Ammon's horn (tissue), 1 donor: ENCODE data around the gene COX20.
"Not testable (repeated sequence)": the region's sequence is repeated elsewhere in the genome, so short reads cannot be mapped to it uniquely, and the experiment has no call there.

Experiments used
- DNase-seq: peaks from one replicate; pipeline ENCODE4 v3.0.0-alpha.2; 2016; ENCODE audit warnings: low spot score

Gene COX20, protein sequence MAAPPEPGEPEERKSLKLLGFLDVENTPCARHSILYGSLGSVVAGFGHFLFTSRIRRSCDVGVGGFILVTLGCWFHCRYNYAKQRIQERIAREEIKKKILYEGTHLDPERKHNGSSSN

GRCh38 chr1:244835276-244836134 is at the start of gene COX20:
Gene COX20 (plus strand): TSS chr1:244835658. CDS start chr1:244835715, 57 bp downstream.
- peak; percentile 93 for DNase-seq

- DNase-seq: no peak
Measured at GRCh38 chr1:244788493-244789275, 46.8 kb upstream of the COX20 start.

- DNase-seq: no peak
Measured at GRCh38 chr1:244789276-244789580, 46.2 kb upstream of the COX20 start.

GRCh38 chr1:244789731-244790130 is 45.7 kb upstream of the COX20 start:
- DNase-seq: no peak

- no peak for DNase-seq
Measured at GRCh38 chr1:244791061-244791460, 44.4 kb upstream of the COX20 start.

- DNase-seq: no peak
Measured at GRCh38 chr1:244792188-244792850, 43.1 kb upstream of the COX20 start.

DNA sequence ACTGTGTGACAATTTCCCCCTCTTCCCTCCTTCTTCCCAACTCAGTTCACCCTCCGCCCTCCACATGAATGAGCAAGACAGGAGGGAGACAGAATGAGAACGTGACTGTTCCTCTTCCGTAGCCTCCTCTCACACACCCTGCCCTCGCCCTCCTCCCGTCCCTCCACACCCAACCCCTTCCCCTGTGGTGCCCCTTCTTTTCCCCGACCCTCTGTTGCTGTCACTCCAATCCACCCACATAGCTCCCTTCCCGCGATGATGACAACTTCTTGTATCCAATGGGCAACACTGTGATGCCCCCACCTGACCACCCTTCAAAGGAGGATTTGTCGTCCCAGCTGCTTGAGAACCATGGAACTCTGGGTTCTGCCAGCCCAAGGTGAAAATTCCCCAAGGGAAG is 41.4 kb upstream of the COX20 start:
- no peak for DNase-seq

DNA sequence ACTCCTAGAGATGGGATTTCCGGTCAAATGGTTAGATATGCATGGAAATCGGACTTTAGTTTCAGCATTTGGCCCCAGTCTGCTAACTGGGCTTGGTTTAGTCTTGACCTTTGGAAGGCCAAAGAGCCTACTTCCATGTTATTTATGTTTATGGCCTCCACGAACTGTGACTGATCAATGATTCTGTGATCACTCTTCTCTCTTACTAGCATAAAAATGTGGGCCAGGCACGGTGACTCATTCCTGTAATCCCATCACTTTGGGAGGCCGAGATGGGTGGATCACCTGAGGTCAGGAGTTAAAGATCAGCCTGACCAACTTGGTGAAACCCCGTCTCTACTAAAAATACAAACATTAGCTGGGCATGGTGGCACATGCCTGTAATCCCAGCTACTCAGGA is 40.9 kb upstream of the COX20 start:
- not testable (repeated sequence) for DNase-seq

DNA sequence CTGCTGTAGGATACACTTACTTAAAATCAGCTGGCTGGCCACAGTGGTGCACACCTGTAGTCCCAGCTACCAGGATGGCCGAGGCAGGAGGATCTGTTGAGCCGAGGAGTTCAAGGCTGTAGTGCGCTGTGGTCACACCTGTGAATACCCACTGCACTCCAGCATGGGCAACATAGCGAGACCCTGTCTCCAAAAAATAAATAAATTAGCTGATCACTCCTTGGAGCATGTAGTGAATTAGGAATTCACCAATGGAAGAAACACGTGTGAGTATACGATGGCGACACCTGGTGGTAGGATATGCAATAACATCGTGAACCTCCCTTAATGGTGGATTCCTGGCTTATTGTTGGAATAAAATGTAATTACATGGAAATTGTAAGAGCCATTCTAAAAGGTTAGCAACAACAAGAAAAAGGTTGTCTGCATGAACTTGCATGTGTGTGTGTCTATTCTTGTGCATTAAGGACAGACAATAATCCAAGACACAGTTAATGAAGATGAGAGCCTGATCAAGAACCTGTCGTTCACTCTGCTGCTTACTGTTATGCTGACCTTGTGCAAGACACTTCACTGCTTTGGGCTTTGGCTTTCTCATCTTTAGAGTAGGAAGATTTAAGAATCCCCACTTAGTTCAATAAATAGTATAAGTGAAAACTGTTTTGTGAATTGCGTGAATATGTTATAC is 38.6 kb upstream of the COX20 start:
- DNase-seq: peak; percentile 84

DNA sequence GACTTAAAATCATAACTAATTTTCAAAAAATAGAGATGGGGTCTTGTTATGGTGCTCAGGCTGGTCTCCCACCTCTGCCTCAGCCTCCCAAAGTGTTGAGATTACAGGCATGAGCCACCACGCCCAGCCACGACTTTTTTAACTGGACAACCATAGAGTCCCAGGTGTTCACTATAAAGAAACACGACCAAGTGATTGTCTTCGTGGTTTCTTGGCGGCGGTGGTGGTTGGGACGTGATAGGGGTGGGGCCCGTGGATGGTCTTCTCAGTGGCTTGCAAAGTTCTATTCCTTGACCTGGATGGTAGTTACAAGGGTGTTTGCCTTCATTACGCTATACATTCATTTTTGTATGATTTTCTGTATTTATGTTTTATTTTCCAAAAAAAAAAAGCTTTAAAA is 34.6 kb upstream of the COX20 start:
- no peak for DNase-seq

- peak; percentile 45 for DNase-seq
Measured at GRCh38 chr1:244801246-244801645, 34.2 kb upstream of the COX20 start.

- no peak for DNase-seq
Measured at GRCh38 chr1:244802041-244802440, 33.4 kb upstream of the COX20 start.

GRCh38 chr1:244802556-244803239 is 32.8 kb upstream of the COX20 start:
- DNase-seq: no peak

DNA sequence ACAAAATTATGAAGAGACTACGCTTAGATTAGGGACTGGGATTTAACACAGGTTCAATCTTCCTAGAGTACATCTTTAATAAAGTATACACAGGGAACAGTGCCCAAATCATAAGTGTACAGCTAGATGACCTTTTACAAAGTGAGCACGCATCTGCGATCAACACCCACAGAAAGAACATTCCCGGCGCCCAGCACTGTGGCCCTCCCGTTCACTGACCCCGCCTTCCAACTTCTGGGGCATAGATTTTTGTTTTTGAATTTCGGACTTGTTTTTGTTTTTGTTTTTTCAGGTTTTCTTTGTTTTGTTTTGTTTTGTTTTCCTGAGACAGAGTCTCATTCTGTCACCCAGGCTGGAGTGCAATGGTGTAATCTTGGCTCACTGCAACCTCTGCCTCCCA is 30.6 kb upstream of the COX20 start:
- no peak for DNase-seq

GRCh38 chr1:244807138-244807537 is 28.3 kb upstream of the COX20 start:
- no peak for DNase-seq

GRCh38 chr1:244810221-244810620 is 25.2 kb upstream of the COX20 start:
- DNase-seq: no peak

GRCh38 chr1:244813327-244813726 is 22.1 kb upstream of the COX20 start:
- DNase-seq: no peak

DNA sequence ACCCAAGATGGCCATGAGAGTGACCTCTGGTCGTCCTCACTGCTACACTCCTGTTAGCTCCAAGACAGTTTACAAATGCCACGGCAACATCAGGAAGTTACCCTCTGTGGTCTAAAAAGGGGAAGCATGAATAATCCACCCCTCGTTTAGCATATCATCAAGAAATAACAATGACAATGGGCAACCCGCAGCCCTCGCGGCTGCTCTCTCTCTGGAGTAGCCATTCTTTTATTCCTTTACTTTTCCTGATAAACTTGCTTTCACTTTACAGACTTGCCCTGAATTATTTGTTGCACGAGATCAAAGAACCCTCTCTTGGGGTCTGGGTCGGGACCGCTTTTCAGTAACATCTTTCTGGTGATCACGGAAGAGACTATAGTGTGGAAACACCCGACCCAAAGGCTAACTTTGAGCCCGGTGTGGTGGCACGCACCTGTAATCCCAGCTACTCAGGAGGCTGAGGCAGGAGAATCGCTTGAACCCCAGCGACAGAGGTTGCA is 19.8 kb upstream of the COX20 start:
- DNase-seq: peak; percentile 27

- DNase-seq: no peak
Measured at GRCh38 chr1:244817415-244817894, 18.0 kb upstream of the COX20 start.

DNA sequence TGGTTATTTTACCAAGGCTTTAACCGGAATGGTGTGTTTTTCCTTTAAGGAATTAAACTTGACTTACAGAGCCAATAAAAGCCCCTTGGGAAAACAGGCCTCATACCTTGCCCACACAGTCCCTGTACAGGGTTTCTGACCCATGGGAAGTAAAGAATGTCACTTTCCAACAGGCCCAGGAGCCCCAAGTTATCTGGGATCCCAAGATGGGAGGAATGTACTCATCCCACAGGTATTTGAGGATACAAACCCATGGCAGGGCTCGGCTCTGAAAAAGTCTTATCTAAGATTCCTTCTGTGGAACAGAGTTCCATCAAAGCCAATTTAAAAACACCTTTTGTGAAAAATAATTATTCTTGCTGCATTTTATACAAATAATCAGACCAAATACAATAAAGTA is 15.3 kb upstream of the COX20 start:
- DNase-seq: no peak

DNA sequence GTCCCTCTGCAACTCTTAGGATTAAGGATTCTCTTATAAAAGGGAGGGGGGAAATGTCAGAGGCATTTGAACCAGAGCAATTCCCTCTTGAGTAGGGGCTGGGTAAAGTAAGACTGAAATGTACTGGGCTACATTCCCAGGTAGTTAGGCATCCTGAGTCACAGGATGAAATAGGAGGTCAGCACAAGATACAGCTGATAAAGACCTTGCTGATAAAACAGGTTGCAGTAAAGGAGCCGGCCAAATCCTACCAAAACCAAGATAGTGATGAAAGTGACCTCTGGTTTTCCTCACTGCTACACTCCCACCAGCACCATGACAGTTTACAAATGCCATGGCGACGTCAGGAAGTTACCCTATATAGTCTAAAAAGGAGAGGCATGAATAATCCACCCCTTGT is 14.3 kb upstream of the COX20 start:
- DNase-seq: no peak
